SK-N-SH (cell line): Measurements from ENCODE around the gene TAF4. TPM values are rescaled to one million over a fixed set of nuclear protein-coding genes. Genes with fewer than 3 reads are reported as not detected.

ENCODE experiments used
- CTCF ChIA-PET: fragments of 300-600, 350-600 bp; formaldehyde crosslinking; extraction: SDS; loops from one replicate; lab custom pipeline; 2021; lab: Yijun Ruan, JAX
- POLR2A ChIA-PET: fragments of 350-600 bp; sonication (Branson Sonifier 250); formaldehyde crosslinking; extraction: SDS; loops from one replicate; lab custom pipeline; 2020; ENCODE audit warnings: antibody characterized with exemption, inconsistent platforms; lab: Yijun Ruan, JAX
- DNase-seq: peaks from one replicate; pipeline ENCODE4 v3.0.0; 2012
- H2AFZ ChIP-seq: fragments of 200-600 bp; sonication (generic); 2 replicates; pipeline ENCODE4 v1.8.1; 2016; ENCODE audit warnings: antibody characterized with exemption, mild to moderate bottlenecking, low read depth
- H3F3A ChIP-seq: fragments of 200-600 bp; sonication (generic); replicated peaks from 2 replicates; pipeline ENCODE3; 2016; ENCODE audit warnings: antibody characterized with exemption, mild to moderate bottlenecking; ENCODE audit not compliant: insufficient read depth
- H3K27ac ChIP-seq, 2 experiments: fragments of 200-500 bp in 1 of 2; fragments of 200-600 bp in 1 of 2; sonication (Bioruptor generic) in 1 of 2; sonication (generic), shearing (Covaris generic) in 1 of 2; 2 replicates each; pipeline versions ENCODE4 v1.5.1 to v1.6.1; 2014 to 2016; ENCODE audit warnings: low read depth in 2 of 2, inconsistent platforms in 1 of 2, low read length in 1 of 2, mild to moderate bottlenecking in 1 of 2, mixed read lengths in 1 of 2
- H3K27me3 ChIP-seq: fragments of 200-600 bp; sonication (generic), shearing (Covaris generic); 2 replicates; pipeline ENCODE4 v1.6.1; 2016; ENCODE audit warnings: mixed run types; ENCODE audit not compliant: insufficient read depth
- H3K36me3 ChIP-seq, 2 experiments: fragments of 200-500 bp in 1 of 2; fragments of 200-600 bp in 1 of 2; sonication (Bioruptor generic) in 1 of 2; sonication (generic) in 1 of 2; replicated peaks in 1 of 2; 2 replicates each; pipeline versions ENCODE3 to v1.5.1; 2014 to 2016; ENCODE audit warnings: low read length in 1 of 2, mild to moderate bottlenecking in 1 of 2; ENCODE audit not compliant: insufficient read depth in 2 of 2, control insufficient read depth in 1 of 2
- H3K4me1 ChIP-seq, 2 experiments: fragments of 200-500 bp in 1 of 2; fragments of 200-600 bp in 1 of 2; sonication (Bioruptor generic) in 1 of 2; sonication (generic), shearing (Covaris generic) in 1 of 2; 2 replicates each; pipeline versions ENCODE4 v1.5.1 to v1.6.1; 2014 to 2016; ENCODE audit warnings: low read depth in 1 of 2, low read length in 1 of 2, mixed run types in 1 of 2; ENCODE audit not compliant: insufficient read depth in 2 of 2, control insufficient read depth in 1 of 2
- H3K4me2 ChIP-seq: fragments of 200-600 bp; sonication (generic), shearing (Covaris generic); 2 replicates; pipeline ENCODE4 v1.6.1; 2017; ENCODE audit warnings: mixed run types
- H3K4me3 ChIP-seq, 2 experiments: fragments of 200-500 bp in 1 of 2; fragments of 200-600 bp in 1 of 2; sonication (Bioruptor generic) in 1 of 2; sonication (generic), shearing (Covaris generic) in 1 of 2; 2 replicates each; pipeline versions ENCODE4 v1.5.1 to v1.8.1; 2014 to 2016; ENCODE audit warnings: low read depth in 2 of 2, inconsistent platforms in 1 of 2, low read length in 1 of 2, mild to moderate bottlenecking in 1 of 2, mixed read lengths in 1 of 2, moderate library complexity in 1 of 2
- H3K79me2 ChIP-seq: fragments of 200-600 bp; sonication (generic); 2 replicates; pipeline ENCODE4 v1.8.1; 2017; ENCODE audit warnings: mild to moderate bottlenecking; ENCODE audit not compliant: insufficient read depth
- H3K9ac ChIP-seq: fragments of 200-600 bp; sonication (generic); 2 replicates; pipeline ENCODE4 v1.6.1; 2017; ENCODE audit warnings: mixed run types
- H3K9me2 ChIP-seq: fragments of 200-600 bp; sonication (generic); 2 replicates; pipeline ENCODE4 v1.6.1; 2017; ENCODE audit warnings: mixed run types
- H3K9me3 ChIP-seq: fragments of 200-600 bp; sonication (generic); 2 replicates; pipeline ENCODE4 v1.6.1; 2017; ENCODE audit warnings: mixed run types, mild to moderate bottlenecking, moderate library complexity
- H4K20me1 ChIP-seq: fragments of 200-600 bp; sonication (generic); 2 replicates; pipeline ENCODE4 v1.6.1; 2017; ENCODE audit warnings: mild to moderate bottlenecking, mixed run types; ENCODE audit not compliant: insufficient read depth
- FOXM1 ChIP-seq: IDR thresholded peaks from 2 replicates; pipeline ENCODE4 v1.4.0; 2012; ENCODE audit warnings: low read depth, mild to moderate bottlenecking
- GABPA ChIP-seq: IDR thresholded peaks from 2 replicates; pipeline ENCODE4 v1.4.0; 2012; ENCODE audit warnings: low read depth, mild to moderate bottlenecking
- RFX5 ChIP-seq: IDR thresholded peaks from 2 replicates; pipeline ENCODE4 v1.6.1; 2012; ENCODE audit warnings: mild to moderate bottlenecking, improper control_type of control experiment, low read length
- TCF12 ChIP-seq: IDR thresholded peaks from 2 replicates; pipeline ENCODE4 v1.4.0; 2012
- WGBS: methylation state at CpG from one replicate; pipeline ENCODE4 v1.1.6; 2017; ENCODE audit warnings: low lambda C conversion rate; 5-methylcytosine and 5-hydroxymethylcytosine counted together
- polyA plus RNA-seq, 3 experiments: library from polyadenylated mRNA; depleted of rRNA; stranded (reverse); fragments of >200 nt; gene quantifications; 2 replicates each; pipeline ENCODE4 v1.2.3, GENCODE V29; 2012
- TF ChIP-seq, protein P1 (sequence below): IDR thresholded peaks from 2 replicates; pipeline ENCODE4 v1.6.1; 2012; ENCODE audit warnings: mild to moderate bottlenecking, low read depth, low read length, moderate library complexity
- TF ChIP-seq, protein P2 (sequence below): fragments of 150-350 bp; IDR thresholded peaks from 2 replicates; pipeline ENCODE4 v1.6.1; 2016; ENCODE audit warnings: mild to moderate bottlenecking, low read depth, low read length
- TF ChIP-seq, protein P3 (sequence below): IDR thresholded peaks from 2 replicates; pipeline ENCODE4 v1.4.0; 2012; ENCODE audit warnings: low read depth, borderline replicate concordance
- TF ChIP-seq, protein P4 (sequence below): IDR thresholded peaks from 2 replicates; pipeline ENCODE4; 2012

Gene TAF4
- polyA plus RNA-seq, 1 of the 3 experiments (the other 2 are of a cell fraction) = 4.8 TPM

DNA sequence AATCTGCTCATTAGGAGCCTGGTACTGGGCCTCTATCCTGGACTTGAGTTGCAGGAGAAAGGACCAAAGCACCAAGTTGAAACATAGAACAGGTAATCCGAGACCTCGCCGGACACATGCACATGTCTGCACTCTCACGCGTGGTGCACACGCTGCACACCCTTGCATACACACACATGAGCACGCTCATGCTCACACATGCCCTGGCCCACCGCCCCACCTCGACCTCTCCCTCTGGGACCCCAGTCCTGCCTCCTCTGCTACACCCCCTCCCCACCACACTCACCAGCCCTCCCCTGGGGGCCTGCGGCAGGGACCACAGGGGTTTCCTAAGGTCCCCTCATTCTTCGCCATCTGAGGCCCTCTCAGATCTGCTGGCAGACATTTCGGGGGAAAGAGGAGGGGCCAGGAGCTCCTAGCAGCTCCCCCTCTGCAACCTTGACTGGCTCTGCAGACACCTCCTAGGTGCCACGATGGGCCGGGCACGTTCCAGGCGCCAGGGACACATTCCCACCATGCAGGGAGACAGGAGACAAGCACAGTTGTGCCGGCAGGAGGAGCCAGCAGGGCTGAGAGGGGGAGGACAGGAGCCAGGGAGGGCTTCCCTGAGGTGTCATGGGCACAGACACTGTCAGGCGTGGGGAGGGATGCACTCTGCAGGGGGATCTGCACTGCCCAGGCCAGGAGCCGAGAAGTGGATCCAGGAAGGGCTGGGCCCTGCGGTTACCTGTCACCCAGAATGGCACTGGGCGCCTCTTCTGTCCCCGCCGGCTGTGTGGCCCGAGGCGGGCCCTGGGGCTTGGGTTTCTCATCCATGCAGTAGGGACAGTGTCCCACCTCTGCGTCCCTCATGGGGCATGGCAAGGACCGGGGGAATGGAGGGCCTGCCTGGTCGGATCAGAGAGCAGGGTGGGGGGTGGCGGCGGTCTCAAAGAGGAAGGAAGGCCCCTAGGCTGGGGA lies 31.0 kb upstream of the TAF4 start:
- no peak for DNase-seq
- no peak overlapping the region for H3K9ac ChIP-seq
- CTCF ChIA-PET = no interaction called here
- no peaks in the 10 kb centered on the region for H4K20me1 ChIP-seq
- no peaks in the 10 kb centered on the region for H3K9me2 ChIP-seq
- H3K27ac ChIP-seq = no peak overlapping the region
- H3F3A ChIP-seq = no peaks in the 10 kb centered on the region
- H3K27me3 ChIP-seq = no peaks in the 10 kb centered on the region
- H3K4me3 ChIP-seq = no peak overlapping the region
- TF ChIP-seq, protein P1, sequence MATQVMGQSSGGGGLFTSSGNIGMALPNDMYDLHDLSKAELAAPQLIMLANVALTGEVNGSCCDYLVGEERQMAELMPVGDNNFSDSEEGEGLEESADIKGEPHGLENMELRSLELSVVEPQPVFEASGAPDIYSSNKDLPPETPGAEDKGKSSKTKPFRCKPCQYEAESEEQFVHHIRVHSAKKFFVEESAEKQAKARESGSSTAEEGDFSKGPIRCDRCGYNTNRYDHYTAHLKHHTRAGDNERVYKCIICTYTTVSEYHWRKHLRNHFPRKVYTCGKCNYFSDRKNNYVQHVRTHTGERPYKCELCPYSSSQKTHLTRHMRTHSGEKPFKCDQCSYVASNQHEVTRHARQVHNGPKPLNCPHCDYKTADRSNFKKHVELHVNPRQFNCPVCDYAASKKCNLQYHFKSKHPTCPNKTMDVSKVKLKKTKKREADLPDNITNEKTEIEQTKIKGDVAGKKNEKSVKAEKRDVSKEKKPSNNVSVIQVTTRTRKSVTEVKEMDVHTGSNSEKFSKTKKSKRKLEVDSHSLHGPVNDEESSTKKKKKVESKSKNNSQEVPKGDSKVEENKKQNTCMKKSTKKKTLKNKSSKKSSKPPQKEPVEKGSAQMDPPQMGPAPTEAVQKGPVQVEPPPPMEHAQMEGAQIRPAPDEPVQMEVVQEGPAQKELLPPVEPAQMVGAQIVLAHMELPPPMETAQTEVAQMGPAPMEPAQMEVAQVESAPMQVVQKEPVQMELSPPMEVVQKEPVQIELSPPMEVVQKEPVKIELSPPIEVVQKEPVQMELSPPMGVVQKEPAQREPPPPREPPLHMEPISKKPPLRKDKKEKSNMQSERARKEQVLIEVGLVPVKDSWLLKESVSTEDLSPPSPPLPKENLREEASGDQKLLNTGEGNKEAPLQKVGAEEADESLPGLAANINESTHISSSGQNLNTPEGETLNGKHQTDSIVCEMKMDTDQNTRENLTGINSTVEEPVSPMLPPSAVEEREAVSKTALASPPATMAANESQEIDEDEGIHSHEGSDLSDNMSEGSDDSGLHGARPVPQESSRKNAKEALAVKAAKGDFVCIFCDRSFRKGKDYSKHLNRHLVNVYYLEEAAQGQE = no peak
- TF ChIP-seq FOXM1 (no peak), RFX5 (no peak), GABPA (no peak), TCF12 (no peak)
- TF ChIP-seq, protein P2, sequence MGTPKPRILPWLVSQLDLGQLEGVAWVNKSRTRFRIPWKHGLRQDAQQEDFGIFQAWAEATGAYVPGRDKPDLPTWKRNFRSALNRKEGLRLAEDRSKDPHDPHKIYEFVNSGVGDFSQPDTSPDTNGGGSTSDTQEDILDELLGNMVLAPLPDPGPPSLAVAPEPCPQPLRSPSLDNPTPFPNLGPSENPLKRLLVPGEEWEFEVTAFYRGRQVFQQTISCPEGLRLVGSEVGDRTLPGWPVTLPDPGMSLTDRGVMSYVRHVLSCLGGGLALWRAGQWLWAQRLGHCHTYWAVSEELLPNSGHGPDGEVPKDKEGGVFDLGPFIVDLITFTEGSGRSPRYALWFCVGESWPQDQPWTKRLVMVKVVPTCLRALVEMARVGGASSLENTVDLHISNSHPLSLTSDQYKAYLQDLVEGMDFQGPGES = no peak
- TF ChIP-seq, protein P3, sequence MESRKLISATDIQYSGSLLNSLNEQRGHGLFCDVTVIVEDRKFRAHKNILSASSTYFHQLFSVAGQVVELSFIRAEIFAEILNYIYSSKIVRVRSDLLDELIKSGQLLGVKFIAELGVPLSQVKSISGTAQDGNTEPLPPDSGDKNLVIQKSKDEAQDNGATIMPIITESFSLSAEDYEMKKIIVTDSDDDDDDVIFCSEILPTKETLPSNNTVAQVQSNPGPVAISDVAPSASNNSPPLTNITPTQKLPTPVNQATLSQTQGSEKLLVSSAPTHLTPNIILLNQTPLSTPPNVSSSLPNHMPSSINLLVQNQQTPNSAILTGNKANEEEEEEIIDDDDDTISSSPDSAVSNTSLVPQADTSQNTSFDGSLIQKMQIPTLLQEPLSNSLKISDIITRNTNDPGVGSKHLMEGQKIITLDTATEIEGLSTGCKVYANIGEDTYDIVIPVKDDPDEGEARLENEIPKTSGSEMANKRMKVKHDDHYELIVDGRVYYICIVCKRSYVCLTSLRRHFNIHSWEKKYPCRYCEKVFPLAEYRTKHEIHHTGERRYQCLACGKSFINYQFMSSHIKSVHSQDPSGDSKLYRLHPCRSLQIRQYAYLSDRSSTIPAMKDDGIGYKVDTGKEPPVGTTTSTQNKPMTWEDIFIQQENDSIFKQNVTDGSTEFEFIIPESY = no peak
- TF ChIP-seq, protein P4, sequence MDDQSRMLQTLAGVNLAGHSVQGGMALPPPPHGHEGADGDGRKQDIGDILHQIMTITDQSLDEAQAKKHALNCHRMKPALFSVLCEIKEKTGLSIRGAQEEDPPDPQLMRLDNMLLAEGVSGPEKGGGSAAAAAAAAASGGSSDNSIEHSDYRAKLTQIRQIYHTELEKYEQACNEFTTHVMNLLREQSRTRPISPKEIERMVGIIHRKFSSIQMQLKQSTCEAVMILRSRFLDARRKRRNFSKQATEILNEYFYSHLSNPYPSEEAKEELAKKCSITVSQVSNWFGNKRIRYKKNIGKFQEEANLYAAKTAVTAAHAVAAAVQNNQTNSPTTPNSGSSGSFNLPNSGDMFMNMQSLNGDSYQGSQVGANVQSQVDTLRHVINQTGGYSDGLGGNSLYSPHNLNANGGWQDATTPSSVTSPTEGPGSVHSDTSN = no peak
- TF ChIP-seq, all 33 proteins: peak for 0
- Histone ChIP-seq H2AFZ (no peak overlapping the region), H3K4me2 (no peak overlapping the region), H3K36me3 (no peaks in the 10 kb centered on the region), H3K9me3 (no peaks in the 10 kb centered on the region), H3K4me1 (no peaks in the 10 kb centered on the region), H3K79me2 (no peaks in the 10 kb centered on the region)
- WGBS = 68% methylated on average over 13 of the region's 30 CpGs
- POLR2A ChIA-PET = no interaction called here
